Measurements from ENCODE around the gene GAB2.

GAB2 gene

GRCh38 chr11:78406568-78407196 is 10.9 kb downstream of the GAB2 start:
- no peak overlapping the region for H3K4me2 ChIP-seq
- H3K4me3 ChIP-seq: no peak overlapping the region
- peaks cover 78% of the 10 kb centered on the region for H3K9me3 ChIP-seq
- peaks cover 14% of the 10 kb centered on the region; the same call in 1 of the 2 replicates for H3K4me1 ChIP-seq
- peaks cover 64% of the 10 kb centered on the region for H3K36me3 ChIP-seq
- no peak for TF ChIP-seq Cebpa-rat (IDR thresholded peaks at IDR 0.05)
- no peaks in the 10 kb centered on the region for H3K27me3 ChIP-seq
- H4K20me1 ChIP-seq: peaks cover 70% of the 10 kb centered on the region
- H3K27ac ChIP-seq: no peak overlapping the region
- no peak overlapping the region for H3K9ac ChIP-seq

- Histone ChIP-seq H4K20me1 (peaks cover 77% of the 10 kb centered on the region), H3K4me1 (peaks cover 14% of the 10 kb centered on the region; the same call in 1 of the 2 replicates), H3K9ac (no peak overlapping the region), H3K4me2 (no peak overlapping the region), H3K27ac (no peak overlapping the region), H3K36me3 (peaks cover 57% of the 10 kb centered on the region), H3K9me3 (peaks cover 70% of the 10 kb centered on the region), H3K4me3 (no peak overlapping the region), H3K27me3 (no peaks in the 10 kb centered on the region)
- TF ChIP-seq Cebpa-rat (IDR thresholded peaks at IDR 0.05): no peak
Observed at GRCh38 chr11:78405805-78406204, 11.8 kb downstream of the GAB2 start.

- Histone ChIP-seq H3K27ac (no peak overlapping the region), H3K36me3 (peaks cover 41% of the 10 kb centered on the region), H3K4me3 (no peak overlapping the region), H3K4me2 (no peak overlapping the region), H3K4me1 (peaks cover 13% of the 10 kb centered on the region; the same call in 1 of the 2 replicates), H4K20me1 (peaks cover 89% of the 10 kb centered on the region), H3K9me3 (peaks cover 49% of the 10 kb centered on the region), H3K27me3 (no peaks in the 10 kb centered on the region), H3K9ac (no peak overlapping the region)
- no peak for TF ChIP-seq Cebpa-rat (IDR thresholded peaks at IDR 0.05)
Observed at GRCh38 chr11:78403781-78404180, 13.8 kb downstream of the GAB2 start.

- Histone ChIP-seq H3K27ac (no peak overlapping the region), H4K20me1 (peaks cover 96% of the 10 kb centered on the region), H3K4me2 (no peak overlapping the region), H3K4me1 (peaks cover 8% of the 10 kb centered on the region), H3K9ac (no peak overlapping the region), H3K4me3 (no peak overlapping the region), H3K27me3 (no peaks in the 10 kb centered on the region), H3K36me3 (peaks cover 36% of the 10 kb centered on the region), H3K9me3 (peaks cover 44% of the 10 kb centered on the region)
- no peak for TF ChIP-seq Cebpa-rat (IDR thresholded peaks at IDR 0.05)
Observed at GRCh38 chr11:78402847-78403246, 14.8 kb downstream of the GAB2 start.

GRCh38 chr11:78400702-78401101 is 16.9 kb downstream of the GAB2 start:
- peaks cover 11% of the 10 kb centered on the region for H3K4me1 ChIP-seq
- H4K20me1 ChIP-seq: peaks cover 98% of the 10 kb centered on the region
- TF ChIP-seq Cebpa-rat (IDR thresholded peaks at IDR 0.05): no peak
- H3K9me3 ChIP-seq: peaks cover 23% of the 10 kb centered on the region
- H3K27me3 ChIP-seq: no peaks in the 10 kb centered on the region
- no peak overlapping the region for H3K27ac ChIP-seq
- H3K4me3 ChIP-seq: no peak overlapping the region
- no peak overlapping the region for H3K9ac ChIP-seq
- H3K4me2 ChIP-seq: no peak overlapping the region
- H3K36me3 ChIP-seq: peaks cover 26% of the 10 kb centered on the region

GRCh38 chr11:78400116-78400515 is 17.5 kb downstream of the GAB2 start:
- peaks cover 11% of the 10 kb centered on the region for H3K4me1 ChIP-seq
- peaks cover 26% of the 10 kb centered on the region for H3K36me3 ChIP-seq
- no peaks in the 10 kb centered on the region for H3K27me3 ChIP-seq
- peaks cover 19% of the 10 kb centered on the region for H3K9me3 ChIP-seq
- peaks cover 98% of the 10 kb centered on the region for H4K20me1 ChIP-seq
- H3K27ac ChIP-seq: no peak overlapping the region
- H3K4me3 ChIP-seq: no peak overlapping the region
- TF ChIP-seq Cebpa-rat (IDR thresholded peaks at IDR 0.05): no peak
- H3K9ac ChIP-seq: no peak overlapping the region
- no peak overlapping the region for H3K4me2 ChIP-seq

- TF ChIP-seq Cebpa-rat (IDR thresholded peaks at IDR 0.05): no peak
Observed at GRCh38 chr11:78399136-78399535, 18.5 kb downstream of the GAB2 start.

GRCh38 chr11:78398715-78399114 is 18.9 kb downstream of the GAB2 start:
- H3K4me1 ChIP-seq: peaks cover 16% of the 10 kb centered on the region
- no peak overlapping the region for H3K9ac ChIP-seq
- H3K4me3 ChIP-seq: no peak overlapping the region
- H3K27me3 ChIP-seq: no peaks in the 10 kb centered on the region
- peaks cover 98% of the 10 kb centered on the region for H4K20me1 ChIP-seq
- no peak overlapping the region for H3K4me2 ChIP-seq
- no peak for TF ChIP-seq Cebpa-rat (IDR thresholded peaks at IDR 0.05)
- H3K27ac ChIP-seq: no peak overlapping the region
- peaks cover 19% of the 10 kb centered on the region; the same call in 1 of the 2 replicates for H3K9me3 ChIP-seq
- H3K36me3 ChIP-seq: peaks cover 23% of the 10 kb centered on the region

More at GRCh38 chr11:78399136-78399535, 18.5 kb downstream of the GAB2 start:
- Histone ChIP-seq H3K9ac (no peak overlapping the region), H3K9me3 (peaks cover 21% of the 10 kb centered on the region), H3K36me3 (peaks cover 27% of the 10 kb centered on the region), H3K4me1 (peaks cover 12% of the 10 kb centered on the region), H3K4me2 (no peak overlapping the region), H3K4me3 (no peak overlapping the region), H3K27me3 (no peaks in the 10 kb centered on the region), H4K20me1 (peaks cover 98% of the 10 kb centered on the region), H3K27ac (no peak overlapping the region)

- Histone ChIP-seq H3K27ac (no peak overlapping the region), H3K9me3 (peaks cover 13% of the 10 kb centered on the region; the same call in 1 of the 2 replicates), H4K20me1 (peaks cover 99% of the 10 kb centered on the region), H3K4me1 (peaks cover 29% of the 10 kb centered on the region), H3K4me3 (no peak overlapping the region), H3K36me3 (peaks cover 27% of the 10 kb centered on the region), H3K27me3 (no peaks in the 10 kb centered on the region), H3K4me2 (peak overlapping the region; percentile 22), H3K9ac (no peak overlapping the region)
- no peak for TF ChIP-seq Cebpa-rat (IDR thresholded peaks at IDR 0.05)
Observed at GRCh38 chr11:78397398-78397797, 20.2 kb downstream of the GAB2 start.

GRCh38 chr11:78395597-78395996 is 22.0 kb downstream of the GAB2 start:
- Histone ChIP-seq H3K27ac (no peak overlapping the region), H3K4me2 (no peak overlapping the region), H3K4me1 (peaks cover 38% of the 10 kb centered on the region), H3K4me3 (no peak overlapping the region), H3K27me3 (no peaks in the 10 kb centered on the region), H3K9me3 (peaks cover 28% of the 10 kb centered on the region), H3K36me3 (peaks cover 39% of the 10 kb centered on the region), H3K9ac (no peak overlapping the region), H4K20me1 (peaks cover 100% of the 10 kb centered on the region)
- TF ChIP-seq Cebpa-rat (IDR thresholded peaks at IDR 0.05): no peak

All from BLaER1 (cell line).